GM12878 (cell line): Measurements from ENCODE around the gene ZNF451.

Experiments
- ATF7 ChIP-seq: fragments of 450-650 bp; IDR thresholded peaks from 2 replicates; pipeline ENCODE4 v1.6.1; 2016; ENCODE audit warnings: low read depth, mild to moderate bottlenecking
- SREBF1 ChIP-seq: IDR thresholded peaks from 2 replicates; pipeline ENCODE4 v1.6.1; 2012; ENCODE audit warnings: mild to moderate bottlenecking, low read length
- TBL1XR1 ChIP-seq: IDR thresholded peaks from 2 replicates; pipeline ENCODE4 v1.6.1; 2012; ENCODE audit warnings: low read depth, low read length, improper control_type of control experiment
- TF ChIP-seq, protein P1 (sequence below), 3 experiments: IDR thresholded peaks in 2 of 3; conservative IDR thresholded peaks in 1 of 3; 2 replicates each; pipeline ENCODE4 v1.5.1; 2011; ENCODE audit warnings: low read depth in 3 of 3, low read length in 3 of 3, mild to moderate bottlenecking in 3 of 3, control low read depth in 2 of 3, moderate library complexity in 2 of 3, inconsistent platforms in 1 of 3, mixed read lengths in 1 of 3; ENCODE audit not compliant: control insufficient read depth in 2 of 3, insufficient read depth in 1 of 3; ENCODE audit errors: extremely low read depth in 1 of 3

DNA sequence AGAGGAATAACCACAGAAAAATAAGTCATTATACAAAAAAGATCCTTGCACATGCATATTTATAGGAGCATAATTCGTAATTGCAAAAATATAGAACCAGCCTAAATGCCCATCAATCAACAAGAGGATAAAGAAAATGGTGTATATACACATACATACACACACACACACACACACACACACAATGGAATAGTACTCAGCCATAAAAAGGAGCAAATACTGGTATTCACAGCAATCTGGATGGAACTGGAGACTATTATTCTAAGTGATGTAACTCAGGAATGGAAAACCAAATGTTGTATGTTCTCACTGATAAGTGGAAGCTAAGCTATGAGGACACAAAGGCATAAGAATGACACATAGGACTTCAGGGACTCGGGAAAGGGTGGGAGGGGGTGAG lies 45.4 kb upstream of the ZNF451 start:
- no peak for TF ChIP-seq ATF7
- no peak for TF ChIP-seq TBL1XR1
- TF ChIP-seq, protein P1, sequence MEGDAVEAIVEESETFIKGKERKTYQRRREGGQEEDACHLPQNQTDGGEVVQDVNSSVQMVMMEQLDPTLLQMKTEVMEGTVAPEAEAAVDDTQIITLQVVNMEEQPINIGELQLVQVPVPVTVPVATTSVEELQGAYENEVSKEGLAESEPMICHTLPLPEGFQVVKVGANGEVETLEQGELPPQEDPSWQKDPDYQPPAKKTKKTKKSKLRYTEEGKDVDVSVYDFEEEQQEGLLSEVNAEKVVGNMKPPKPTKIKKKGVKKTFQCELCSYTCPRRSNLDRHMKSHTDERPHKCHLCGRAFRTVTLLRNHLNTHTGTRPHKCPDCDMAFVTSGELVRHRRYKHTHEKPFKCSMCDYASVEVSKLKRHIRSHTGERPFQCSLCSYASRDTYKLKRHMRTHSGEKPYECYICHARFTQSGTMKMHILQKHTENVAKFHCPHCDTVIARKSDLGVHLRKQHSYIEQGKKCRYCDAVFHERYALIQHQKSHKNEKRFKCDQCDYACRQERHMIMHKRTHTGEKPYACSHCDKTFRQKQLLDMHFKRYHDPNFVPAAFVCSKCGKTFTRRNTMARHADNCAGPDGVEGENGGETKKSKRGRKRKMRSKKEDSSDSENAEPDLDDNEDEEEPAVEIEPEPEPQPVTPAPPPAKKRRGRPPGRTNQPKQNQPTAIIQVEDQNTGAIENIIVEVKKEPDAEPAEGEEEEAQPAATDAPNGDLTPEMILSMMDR (IDR thresholded peaks at IDR 0.05 in 2 of 3, conservative IDR thresholded peaks at IDR 0.05 in 1 of 3; ENCODE audit: control insufficient read depth in 2 of 3, extremely low read depth in 1 of 3, insufficient read depth in 1 of 3, low read depth in 3 of 3, low read length in 3 of 3) = no peak
- TF ChIP-seq SREBF1 = no peak
